ENCODE results near the gene ZNF526. TPM values are rescaled to one million over a fixed set of nuclear protein-coding genes. Genes with fewer than 3 reads are reported as not detected.

ZNF526 gene
- total and polyA plus RNA-seq, 9 of the 15 experiments (the other 6 are each of a cell fraction or from before 2014, with no cell fraction given): 1.3 to 17.9 (median 6.2) TPM

DNA sequence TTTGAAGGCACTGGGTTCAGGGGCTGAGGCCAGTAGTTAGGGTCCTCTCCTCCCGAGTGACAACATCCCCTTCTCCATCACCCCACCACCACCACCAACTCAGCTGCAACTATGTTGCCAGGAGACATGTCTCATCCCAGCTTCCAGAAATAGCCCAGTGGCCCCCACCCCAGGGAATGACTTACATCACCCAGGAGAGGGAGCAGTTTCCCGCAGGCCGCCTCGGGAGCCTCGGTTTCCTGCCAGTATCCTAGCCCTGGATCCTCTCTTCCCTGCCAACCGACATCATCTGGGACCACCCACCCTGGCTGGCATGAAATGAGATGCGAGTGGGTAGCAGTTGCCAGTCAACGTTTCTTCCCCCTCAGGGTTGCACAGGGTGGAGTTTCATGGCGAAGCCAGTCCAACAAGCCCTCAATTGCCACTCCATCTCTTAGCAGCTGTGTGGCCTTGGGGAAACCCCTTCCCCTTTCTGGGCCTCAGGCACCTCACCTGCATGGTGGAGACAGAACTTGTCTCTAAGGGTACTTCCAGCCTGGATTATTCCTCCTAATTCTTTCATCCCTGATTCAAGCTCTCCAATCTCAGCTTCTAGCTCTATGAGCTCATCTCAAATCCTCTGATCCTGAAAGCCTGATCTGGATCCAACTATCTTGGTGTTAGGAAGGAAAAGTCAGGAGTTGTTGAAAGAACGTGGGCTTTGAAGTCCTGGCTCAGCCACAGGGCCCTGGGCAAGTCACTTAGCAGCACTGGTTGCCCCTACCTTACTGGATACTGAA, 26.2 kb downstream of the ZNF526 start (continued):
- TF ChIP-seq ZFP36 (IDR thresholded peaks at IDR 0.05; ENCODE audit: low read depth, low read length, partially characterized antibody) (peak; percentile 55), RFX1 (IDR thresholded peaks at IDR 0.05) (peak; percentile 77), ESRRA (IDR thresholded peaks at IDR 0.05; ENCODE audit: borderline replicate concordance, low read depth) (no peak), ZNF75A (CRISPR knock-in tag; IDR thresholded peaks at IDR 0.05) (no peak), NFIC (IDR thresholded peaks at IDR 0.05) (0 out of 2 replicates have a peak, but pooled peaks have one; percentile 11), TEAD2 (tag; IDR thresholded peaks at IDR 0.05) (no peak), DIDO1 (tag; IDR thresholded peaks at IDR 0.05; ENCODE audit: low read depth) (no peak), CTBP1 (IDR thresholded peaks at IDR 0.05; ENCODE audit: borderline replicate concordance) (peak; percentile 71), NR4A1 (CRISPR knock-in tag; IDR thresholded peaks at IDR 0.05) (no peak), NR4A1 (tag; IDR thresholded peaks at IDR 0.05) (no peak), RBM14 (IDR thresholded peaks at IDR 0.05; ENCODE audit: borderline replicate concordance, insufficient read depth, low read depth, low read length) (no peak), HDAC3 (IDR thresholded peaks at IDR 0.05; ENCODE audit: borderline replicate concordance, partially characterized antibody) (no peak), SNIP1 (IDR thresholded peaks at IDR 0.05; ENCODE audit: low read depth) (no peak)
- TF ChIP-seq, protein P1, sequence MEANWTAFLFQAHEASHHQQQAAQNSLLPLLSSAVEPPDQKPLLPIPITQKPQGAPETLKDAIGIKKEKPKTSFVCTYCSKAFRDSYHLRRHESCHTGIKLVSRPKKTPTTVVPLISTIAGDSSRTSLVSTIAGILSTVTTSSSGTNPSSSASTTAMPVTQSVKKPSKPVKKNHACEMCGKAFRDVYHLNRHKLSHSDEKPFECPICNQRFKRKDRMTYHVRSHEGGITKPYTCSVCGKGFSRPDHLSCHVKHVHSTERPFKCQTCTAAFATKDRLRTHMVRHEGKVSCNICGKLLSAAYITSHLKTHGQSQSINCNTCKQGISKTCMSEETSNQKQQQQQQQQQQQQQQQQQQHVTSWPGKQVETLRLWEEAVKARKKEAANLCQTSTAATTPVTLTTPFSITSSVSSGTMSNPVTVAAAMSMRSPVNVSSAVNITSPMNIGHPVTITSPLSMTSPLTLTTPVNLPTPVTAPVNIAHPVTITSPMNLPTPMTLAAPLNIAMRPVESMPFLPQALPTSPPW (CRISPR knock-in tag; IDR thresholded peaks at IDR 0.05): peak; percentile 92
- TF ChIP-seq, protein P2, sequence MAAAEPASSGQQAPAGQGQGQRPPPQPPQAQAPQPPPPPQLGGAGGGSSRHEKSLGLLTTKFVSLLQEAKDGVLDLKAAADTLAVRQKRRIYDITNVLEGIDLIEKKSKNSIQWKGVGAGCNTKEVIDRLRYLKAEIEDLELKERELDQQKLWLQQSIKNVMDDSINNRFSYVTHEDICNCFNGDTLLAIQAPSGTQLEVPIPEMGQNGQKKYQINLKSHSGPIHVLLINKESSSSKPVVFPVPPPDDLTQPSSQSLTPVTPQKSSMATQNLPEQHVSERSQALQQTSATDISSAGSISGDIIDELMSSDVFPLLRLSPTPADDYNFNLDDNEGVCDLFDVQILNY (CRISPR knock-in tag; IDR thresholded peaks at IDR 0.05): no peak

Measured in K562 (cell line).